ENCODE results near the gene LDAH.

Gene LDAH

GRCh38 chr2:20822535-20823490 lies at the start of gene LDAH:
TSS of gene LDAH (minus strand) at chr2:20823101. CDS start at chr2:20801463, 21,638 bp downstream.
- H3K36me3 ChIP-seq (ENCODE audit: control insufficient read depth, insufficient read depth, low read length) = no peaks in the 10 kb centered on the region
- no peaks in the 10 kb centered on the region for H3K79me2 ChIP-seq
- H3K9me3 ChIP-seq (ENCODE audit: control insufficient read depth, low read length) = peaks cover 4% of the 10 kb centered on the region
- H3K4me1 ChIP-seq = no peaks in the 10 kb centered on the region
- peak within 1 kb of the TSS; percentile 98 for H3K4me3 ChIP-seq (ENCODE audit: low read depth, low read length)
- peak within 1 kb of the TSS; percentile 80 for H3K27ac ChIP-seq
- H3K4me2 ChIP-seq (ENCODE audit: low read length) = peak within 1 kb of the TSS; percentile 99
- H2AFZ ChIP-seq = peak within 1 kb of the TSS; percentile 91
- H3K9ac ChIP-seq = peak within 1 kb of the TSS; percentile 42
- TF ChIP-seq CTCF (IDR thresholded peaks at IDR 0.05) = no peak
- H3K27me3 ChIP-seq (ENCODE audit: control insufficient read depth, insufficient read depth, low read length) = no peaks in the 10 kb centered on the region

DNA sequence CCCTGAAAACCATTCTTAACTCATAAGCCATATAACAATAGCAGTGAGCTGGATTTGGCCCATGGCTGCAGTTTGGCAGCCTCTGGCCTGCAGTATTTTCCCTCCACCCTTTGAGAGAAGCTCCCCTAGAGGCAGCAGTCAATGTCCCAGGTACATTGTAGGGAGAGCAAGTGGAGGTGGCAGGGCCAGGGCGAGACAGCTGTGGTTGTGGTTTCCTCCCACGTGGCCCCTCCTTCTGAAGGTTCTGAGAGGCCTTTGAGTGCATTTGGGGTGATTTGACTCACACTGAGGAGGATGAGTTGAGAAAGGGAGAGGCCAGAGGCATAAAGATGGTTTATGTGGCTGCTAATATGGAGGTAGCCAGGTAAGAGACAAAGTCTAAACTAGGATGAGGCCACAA lies 45.5 kb upstream of the LDAH start:
- no peak for TF ChIP-seq CTCF (IDR thresholded peaks at IDR 0.05)
- Histone ChIP-seq H3K27me3 (ENCODE audit: control insufficient read depth, insufficient read depth, low read length) (no peaks in the 10 kb centered on the region), H2AFZ (no peak overlapping the region), H3K4me1 (no peaks in the 10 kb centered on the region), H3K4me3 (ENCODE audit: low read depth, low read length) (no peak overlapping the region), H3K9ac (no peak overlapping the region), H3K4me2 (ENCODE audit: low read length) (no peak overlapping the region), H3K79me2 (no peaks in the 10 kb centered on the region), H3K27ac (no peak overlapping the region), H3K9me3 (ENCODE audit: control insufficient read depth, low read length) (no peaks in the 10 kb centered on the region), H3K36me3 (ENCODE audit: control insufficient read depth, insufficient read depth, low read length) (no peaks in the 10 kb centered on the region)

DNA sequence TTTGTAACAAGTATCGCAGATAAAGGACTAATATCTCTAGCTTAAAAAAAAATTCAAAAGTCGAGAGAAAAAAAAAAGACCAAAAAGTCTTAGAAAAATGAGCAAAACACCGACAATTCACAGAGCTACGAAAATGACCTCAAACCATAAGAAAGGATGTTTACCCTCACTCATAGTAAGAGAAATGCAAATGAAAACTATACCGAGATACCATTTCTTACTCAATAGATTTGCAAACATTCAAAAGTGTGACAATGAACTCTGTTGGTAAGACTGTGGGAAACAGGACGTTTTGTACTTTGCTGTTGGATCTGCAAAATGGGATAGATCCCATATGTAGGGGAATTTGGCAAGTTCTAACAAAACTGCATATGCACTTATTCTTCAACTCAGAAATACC lies 39.9 kb upstream of the LDAH start:
- H3K9ac ChIP-seq = no peak overlapping the region
- no peak overlapping the region for H3K4me3 ChIP-seq (ENCODE audit: low read depth, low read length)
- no peak overlapping the region for H3K27ac ChIP-seq
- H3K27me3 ChIP-seq (ENCODE audit: control insufficient read depth, insufficient read depth, low read length) = no peaks in the 10 kb centered on the region
- H2AFZ ChIP-seq = no peak overlapping the region
- H3K9me3 ChIP-seq (ENCODE audit: control insufficient read depth, low read length) = no peaks in the 10 kb centered on the region
- no peak for TF ChIP-seq CTCF (IDR thresholded peaks at IDR 0.05)
- H3K4me2 ChIP-seq (ENCODE audit: low read length) = no peak overlapping the region
- H3K36me3 ChIP-seq (ENCODE audit: control insufficient read depth, insufficient read depth, low read length) = no peaks in the 10 kb centered on the region
- H3K79me2 ChIP-seq = no peaks in the 10 kb centered on the region
- H3K4me1 ChIP-seq = no peaks in the 10 kb centered on the region

DNA sequence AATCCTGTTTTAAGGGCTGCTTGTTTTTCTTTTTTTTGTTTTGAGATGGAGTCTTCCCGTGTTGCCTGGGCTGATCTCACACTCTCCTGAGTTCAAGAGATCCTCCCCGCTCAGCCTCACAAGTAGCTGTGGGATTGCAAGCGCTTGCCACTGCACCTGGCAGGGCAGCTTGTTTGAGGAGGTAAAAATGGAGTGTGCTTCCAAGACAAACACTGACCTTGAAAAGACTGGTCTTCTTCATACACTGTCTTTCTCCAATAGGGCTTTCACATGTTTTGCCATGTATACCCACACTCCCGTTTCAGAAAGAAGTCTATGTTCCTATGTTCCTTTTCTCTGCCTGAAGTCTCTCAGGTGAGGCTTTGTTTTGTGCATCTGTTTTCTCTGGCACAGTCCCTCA lies 32.6 kb upstream of the LDAH start:
- Histone ChIP-seq H3K27me3 (ENCODE audit: control insufficient read depth, insufficient read depth, low read length) (no peaks in the 10 kb centered on the region), H3K4me1 (no peaks in the 10 kb centered on the region), H3K4me3 (ENCODE audit: low read depth, low read length) (no peak overlapping the region), H3K9ac (no peak overlapping the region), H3K36me3 (ENCODE audit: control insufficient read depth, insufficient read depth, low read length) (no peaks in the 10 kb centered on the region), H3K79me2 (no peaks in the 10 kb centered on the region), H3K27ac (no peak overlapping the region), H3K9me3 (ENCODE audit: control insufficient read depth, low read length) (no peaks in the 10 kb centered on the region), H3K4me2 (ENCODE audit: low read length) (no peak overlapping the region), H2AFZ (no peak overlapping the region)
- TF ChIP-seq CTCF (IDR thresholded peaks at IDR 0.05) = no peak

Data from parathyroid adenoma (tissue), 2 donors.